Mammary epithelial cell (primary cell): ENCODE results near the gene FUT2.

Experiments used
- EZH2 ChIP-seq: IDR thresholded peaks from 2 replicates; pipeline ENCODE4 v1.6.1; 2012; ENCODE audit warnings: low read length, inconsistent platforms, borderline replicate concordance
- TF ChIP-seq, protein P1 (sequence below), 2 donors: IDR thresholded peaks in 1 of 2; conservative IDR thresholded peaks in 1 of 2; 2 replicates each; pipeline ENCODE4 v1.5.1; 2011 to 2012; ENCODE audit warnings: inconsistent platforms in 2 of 2, low read length in 2 of 2, mild to moderate bottlenecking in 2 of 2, control low read depth in 1 of 2, low read depth in 1 of 2; ENCODE audit not compliant: insufficient read depth in 1 of 2; ENCODE audit errors: extremely low read depth in 1 of 2

DNA sequence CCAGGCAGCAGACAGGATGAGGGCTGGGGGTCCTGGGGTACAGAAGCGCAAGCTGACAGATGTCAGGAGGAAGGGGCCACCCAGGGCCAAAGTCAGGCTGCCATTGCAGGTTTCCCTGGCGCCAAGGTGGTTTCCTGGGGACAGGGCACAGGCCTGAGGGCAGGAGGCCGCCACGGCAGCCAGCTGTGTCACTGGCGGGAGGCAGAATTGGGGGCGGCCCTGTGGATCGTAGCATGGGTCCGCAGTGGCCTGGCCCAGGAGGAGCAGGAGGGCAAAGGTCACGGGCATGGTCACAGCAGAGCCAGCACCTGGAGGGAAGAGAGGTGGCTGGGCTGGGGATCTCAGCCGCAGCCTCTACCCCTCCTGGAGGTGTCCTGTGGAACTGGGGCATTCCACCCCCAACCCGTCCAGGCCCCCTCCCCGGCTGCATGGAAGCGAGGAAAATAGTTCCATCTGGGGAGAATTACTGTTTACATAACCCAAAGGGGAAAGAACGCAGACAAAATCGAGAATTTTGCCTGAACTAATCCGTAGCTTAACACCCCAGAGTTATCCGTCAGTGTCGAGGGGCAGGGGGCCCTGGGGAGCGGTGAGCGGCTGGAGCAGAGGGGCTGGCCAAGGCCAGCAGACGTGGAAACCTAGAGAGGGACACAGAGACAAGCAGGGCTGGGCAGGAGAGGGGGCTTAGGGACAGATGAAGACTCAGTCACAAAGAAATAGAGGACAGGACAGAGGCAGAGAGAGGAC, 24.9 kb upstream of the FUT2 start:
- TF ChIP-seq, protein P1, sequence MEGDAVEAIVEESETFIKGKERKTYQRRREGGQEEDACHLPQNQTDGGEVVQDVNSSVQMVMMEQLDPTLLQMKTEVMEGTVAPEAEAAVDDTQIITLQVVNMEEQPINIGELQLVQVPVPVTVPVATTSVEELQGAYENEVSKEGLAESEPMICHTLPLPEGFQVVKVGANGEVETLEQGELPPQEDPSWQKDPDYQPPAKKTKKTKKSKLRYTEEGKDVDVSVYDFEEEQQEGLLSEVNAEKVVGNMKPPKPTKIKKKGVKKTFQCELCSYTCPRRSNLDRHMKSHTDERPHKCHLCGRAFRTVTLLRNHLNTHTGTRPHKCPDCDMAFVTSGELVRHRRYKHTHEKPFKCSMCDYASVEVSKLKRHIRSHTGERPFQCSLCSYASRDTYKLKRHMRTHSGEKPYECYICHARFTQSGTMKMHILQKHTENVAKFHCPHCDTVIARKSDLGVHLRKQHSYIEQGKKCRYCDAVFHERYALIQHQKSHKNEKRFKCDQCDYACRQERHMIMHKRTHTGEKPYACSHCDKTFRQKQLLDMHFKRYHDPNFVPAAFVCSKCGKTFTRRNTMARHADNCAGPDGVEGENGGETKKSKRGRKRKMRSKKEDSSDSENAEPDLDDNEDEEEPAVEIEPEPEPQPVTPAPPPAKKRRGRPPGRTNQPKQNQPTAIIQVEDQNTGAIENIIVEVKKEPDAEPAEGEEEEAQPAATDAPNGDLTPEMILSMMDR (conservative IDR thresholded peaks at IDR 0.05 in 1 of 2, IDR thresholded peaks at IDR 0.05 in 1 of 2; ENCODE audit: extremely low read depth in 1 of 2, insufficient read depth in 1 of 2, low read depth in 1 of 2, low read length in 2 of 2), result no peak
- TF ChIP-seq EZH2, result no peak
